H9 (cell line): Measurements from ENCODE around the gene SEMA7A. TPM values are rescaled to one million over a fixed set of nuclear protein-coding genes. Genes with fewer than 3 reads are reported as not detected.

Experiments used
- DNase-seq: peaks from one replicate; pipeline ENCODE4 v3.0.0-alpha.2; 2017
- H2AFZ ChIP-seq: one replicate; pipeline ENCODE4 v1.6.1; 2013; ENCODE audit warnings: mild to moderate bottlenecking, low read length, control low read depth, moderate library complexity
- H2AK5ac ChIP-seq: 2 replicates; pipeline ENCODE4 v1.6.1; 2013; ENCODE audit warnings: low read length, control low read depth, mixed read lengths; ENCODE audit not compliant: insufficient read length
- H2BK120ac ChIP-seq: one replicate; pipeline ENCODE4 v1.6.1; 2013; ENCODE audit warnings: low read depth, mild to moderate bottlenecking, low read length, control low read depth, inconsistent platforms; ENCODE audit not compliant: poor library complexity, severe bottlenecking
- H2BK12ac ChIP-seq: 2 replicates; pipeline ENCODE4 v1.6.1; 2013; ENCODE audit warnings: low read length, control low read depth, mixed read lengths, low read depth; ENCODE audit not compliant: insufficient read length
- H2BK15ac ChIP-seq: 2 replicates; pipeline ENCODE4 v1.6.1; 2013; ENCODE audit warnings: low read depth, low read length, control low read depth
- H2BK20ac ChIP-seq: one replicate; pipeline ENCODE4 v1.6.1; 2013; ENCODE audit warnings: low read depth, mild to moderate bottlenecking, low read length, control low read depth, inconsistent platforms; ENCODE audit not compliant: poor library complexity, severe bottlenecking
- H2BK5ac ChIP-seq: 2 replicates; pipeline ENCODE4 v1.6.1; 2013; ENCODE audit warnings: low read length, control low read depth, mixed read lengths; ENCODE audit not compliant: insufficient read length
- H3K14ac ChIP-seq: 2 replicates; pipeline ENCODE4 v1.6.1; 2013; ENCODE audit warnings: low read length, control low read depth; ENCODE audit not compliant: insufficient read depth
- H3K18ac ChIP-seq: 2 replicates; pipeline ENCODE4 v1.6.1; 2013; ENCODE audit warnings: low read depth, mild to moderate bottlenecking, mixed read lengths, low read length, control low read depth; ENCODE audit not compliant: insufficient read length
- H3K23ac ChIP-seq: 2 replicates; pipeline ENCODE4 v1.6.1; 2013; ENCODE audit warnings: low read length, control low read depth, mixed read lengths, low read depth; ENCODE audit not compliant: insufficient read length
- H3K23me2 ChIP-seq: 2 replicates; pipeline ENCODE4 v1.6.1; 2013; ENCODE audit warnings: low read depth, mild to moderate bottlenecking, mixed read lengths, low read length, control low read depth; ENCODE audit not compliant: insufficient read length, poor library complexity, severe bottlenecking
- H3K27ac ChIP-seq: 2 replicates; pipeline ENCODE4 v1.5.1; 2013; ENCODE audit warnings: low read length, control low read depth, mixed read lengths, low read depth; ENCODE audit not compliant: insufficient read length
- H3K27me3 ChIP-seq: 2 replicates; pipeline ENCODE4 v1.6.1; 2013; ENCODE audit warnings: low read length, control low read depth, inconsistent platforms; ENCODE audit not compliant: insufficient read depth
- H3K4ac ChIP-seq: 2 replicates; pipeline ENCODE4 v1.6.1; 2013; ENCODE audit warnings: low read depth, mild to moderate bottlenecking, control low read depth, inconsistent platforms, low read length, moderate library complexity
- H3K4me1 ChIP-seq: 2 replicates; pipeline ENCODE4 v1.6.1; 2013; ENCODE audit warnings: low read length, control low read depth, inconsistent platforms; ENCODE audit not compliant: insufficient read depth
- H3K4me2 ChIP-seq: 2 replicates; pipeline ENCODE4 v1.6.1; 2013; ENCODE audit warnings: low read length, control low read depth, mixed read lengths; ENCODE audit not compliant: insufficient read length, insufficient read depth
- H3K56ac ChIP-seq: 2 replicates; pipeline ENCODE4 v1.6.1; 2013; ENCODE audit warnings: low read depth, mild to moderate bottlenecking, mixed read lengths, low read length, control low read depth; ENCODE audit not compliant: insufficient read length
- H3K79me1 ChIP-seq: 2 replicates; pipeline ENCODE4 v1.6.1; 2013; ENCODE audit warnings: low read depth, mild to moderate bottlenecking, moderate library complexity, low read length, control low read depth, inconsistent platforms; ENCODE audit not compliant: insufficient read depth, poor library complexity, severe bottlenecking
- H3K79me2 ChIP-seq: 2 replicates; pipeline ENCODE4 v1.6.1; 2013; ENCODE audit warnings: low read length, control low read depth, inconsistent platforms; ENCODE audit not compliant: insufficient read depth
- H3K9ac ChIP-seq: 2 replicates; pipeline ENCODE4 v1.6.1; 2013; ENCODE audit warnings: low read length, control low read depth, mixed read lengths; ENCODE audit not compliant: insufficient read length; ENCODE audit errors: extremely low read depth
- H3K9me3 ChIP-seq: one replicate; pipeline ENCODE4 v1.6.1; 2013; ENCODE audit warnings: low read depth, low read length, inconsistent platforms; ENCODE audit not compliant: control insufficient read depth
- H3T11ph ChIP-seq: one replicate; pipeline ENCODE4 v1.6.1; 2013; ENCODE audit warnings: mild to moderate bottlenecking, low read length, control low read depth, inconsistent platforms
- H4K20me1 ChIP-seq: one replicate; pipeline ENCODE4 v1.6.1; 2013; ENCODE audit not compliant: control insufficient read depth, insufficient read length, insufficient read depth
- H4K5ac ChIP-seq: 2 replicates; pipeline ENCODE4 v1.6.1; 2013; ENCODE audit warnings: low read depth, mild to moderate bottlenecking, mixed read lengths, low read length, control low read depth; ENCODE audit not compliant: insufficient read length
- H4K8ac ChIP-seq: replicated peaks from 2 replicates; pipeline ENCODE4 v1.6.1; 2013; ENCODE audit warnings: low read length, control low read depth, mixed read lengths, low read depth; ENCODE audit not compliant: insufficient read length
- H4K91ac ChIP-seq: 2 replicates; pipeline ENCODE4 v1.6.1; 2013; ENCODE audit warnings: low read depth, mild to moderate bottlenecking, moderate library complexity, mixed read lengths, low read length, control low read depth; ENCODE audit not compliant: insufficient read length
- H3K27ac Mint-ChIP-seq, 3 experiments: 2 replicates in 2 of 3; 3 replicates in 1 of 3; pipeline ENCODE4 v1.8.0; 2020 to 2021; ENCODE audit warnings: mixed read lengths in 3 of 3, mild to moderate bottlenecking in 1 of 3, moderate library complexity in 1 of 3
- H3K27me3 Mint-ChIP-seq: 2 replicates; pipeline ENCODE4 v1.8.0; 2021; ENCODE audit warnings: low read depth, mild to moderate bottlenecking, moderate library complexity, mixed read lengths
- H3K36me3 Mint-ChIP-seq, 3 experiments: 2 replicates in 2 of 3; 3 replicates in 1 of 3; pipeline ENCODE4 v1.8.0; 2020 to 2021; ENCODE audit warnings: low read depth in 3 of 3, mixed read lengths in 3 of 3; ENCODE audit not compliant: insufficient read depth in 1 of 3
- H3K4me1 Mint-ChIP-seq, 2 experiments: 2 replicates each; pipeline ENCODE4 v1.8.0; 2020; ENCODE audit warnings: mixed read lengths in 2 of 2
- H3K4me3 Mint-ChIP-seq, 2 experiments: 2 replicates in 1 of 2; 3 replicates in 1 of 2; pipeline ENCODE4 v1.8.0; 2020 to 2021; ENCODE audit warnings: mild to moderate bottlenecking in 2 of 2, mixed read lengths in 2 of 2, moderate library complexity in 1 of 2
- H3K9me3 Mint-ChIP-seq, 2 experiments: 2 replicates in 1 of 2; 3 replicates in 1 of 2; pipeline ENCODE4 v1.8.0; 2020; ENCODE audit warnings: mild to moderate bottlenecking in 2 of 2, mixed read lengths in 2 of 2, moderate library complexity in 1 of 2
- WGBS: extraction: QIAGEN DNeasy Blood & Tissue Kit; methylation state at CpG from one replicate; pipeline ENCODE4 v1.1.7; 2013; ENCODE audit warnings: missing lambda C conversion rate, low lambda C conversion rate, mixed read lengths; ENCODE audit not compliant: insufficient read length; ENCODE audit errors: extremely low coverage; 5-methylcytosine and 5-hydroxymethylcytosine counted together
- total RNA-seq: library from RNA; stranded (reverse); gene quantifications from 2 replicates; pipeline ENCODE4 v1.2.1, GENCODE V29; 2021
- TF ChIP-seq, protein P1 (sequence below): fragments of 200-600 bp; sonication (generic); conservative IDR thresholded peaks from 3 replicates; pipeline ENCODE4 v1.8.0; 2021; ENCODE audit warnings: antibody characterized with exemption, mild to moderate bottlenecking

The SEMA7A gene
- total RNA-seq, 1 experiment from 2014 or later, result 5.7 TPM

DNA sequence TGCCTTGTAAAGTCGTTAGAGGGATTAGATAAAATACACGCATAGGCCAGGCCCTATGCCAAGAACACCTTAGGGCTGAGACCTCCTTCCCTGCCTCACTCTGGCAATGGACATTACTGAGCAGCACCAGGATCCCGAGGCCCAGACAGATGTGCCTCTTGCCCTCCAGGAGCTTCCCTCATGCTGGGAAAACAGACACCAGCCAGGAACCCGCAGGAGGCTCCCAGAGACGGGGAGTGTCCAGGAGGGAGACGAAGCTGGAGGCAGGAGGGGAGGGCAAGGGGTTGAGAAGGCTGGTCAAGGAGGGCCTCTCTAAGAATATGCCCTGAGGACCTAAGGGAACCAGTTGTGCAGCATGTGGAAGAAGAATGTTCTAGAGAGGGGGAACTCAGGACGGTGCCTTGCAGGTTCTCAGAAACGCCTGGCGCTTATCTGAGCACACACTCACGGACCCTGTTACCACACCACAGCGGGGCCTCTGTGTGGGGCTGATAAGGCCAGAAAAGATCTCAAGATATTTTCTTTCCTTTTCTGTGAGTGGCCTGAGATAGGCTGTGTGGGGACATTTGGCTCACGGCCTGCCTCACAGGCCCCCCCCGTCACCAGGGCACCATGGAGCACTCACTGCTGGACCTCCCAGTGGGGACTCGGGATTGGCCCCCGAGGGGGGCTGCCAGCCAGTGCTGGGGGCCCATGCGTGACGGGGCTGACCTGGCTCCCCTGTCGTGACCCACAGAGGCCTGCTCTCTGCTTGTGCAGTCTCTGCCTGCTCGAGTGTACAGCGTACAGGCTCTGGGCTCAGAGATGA lies 44.3 kb downstream of the SEMA7A start:
- Histone ChIP-seq H3K56ac (no peak overlapping the region), H4K5ac (no peak overlapping the region), H3K4ac (no peak overlapping the region), H4K20me1 (no peaks in the 10 kb centered on the region), H2BK15ac (no peak overlapping the region), H3K9me3 (no peaks in the 10 kb centered on the region), H3K79me2 (no peaks in the 10 kb centered on the region), H3K18ac (no peak overlapping the region), H3K9ac (no peak overlapping the region), H2AK5ac (no peak overlapping the region), H2BK5ac (no peak overlapping the region), H3T11ph (no peak overlapping the region), H3K14ac (no peak overlapping the region), H3K4me1 (no peaks in the 10 kb centered on the region; the same call in 1 of the 2 replicates), H4K8ac (no peak overlapping the region), H3K23ac (no peak overlapping the region), H3K27ac (no peak overlapping the region), H2BK12ac (no peak overlapping the region), H2AFZ (no peak overlapping the region), H4K91ac (no peak overlapping the region), H3K23me2 (no peaks in the 10 kb centered on the region), H3K4me2 (no peak overlapping the region), H2BK120ac (no peak overlapping the region), H2BK20ac (no peak overlapping the region), H3K79me1 (no peaks in the 10 kb centered on the region), H3K27me3 (no peaks in the 10 kb centered on the region)
- TF ChIP-seq, protein P1, sequence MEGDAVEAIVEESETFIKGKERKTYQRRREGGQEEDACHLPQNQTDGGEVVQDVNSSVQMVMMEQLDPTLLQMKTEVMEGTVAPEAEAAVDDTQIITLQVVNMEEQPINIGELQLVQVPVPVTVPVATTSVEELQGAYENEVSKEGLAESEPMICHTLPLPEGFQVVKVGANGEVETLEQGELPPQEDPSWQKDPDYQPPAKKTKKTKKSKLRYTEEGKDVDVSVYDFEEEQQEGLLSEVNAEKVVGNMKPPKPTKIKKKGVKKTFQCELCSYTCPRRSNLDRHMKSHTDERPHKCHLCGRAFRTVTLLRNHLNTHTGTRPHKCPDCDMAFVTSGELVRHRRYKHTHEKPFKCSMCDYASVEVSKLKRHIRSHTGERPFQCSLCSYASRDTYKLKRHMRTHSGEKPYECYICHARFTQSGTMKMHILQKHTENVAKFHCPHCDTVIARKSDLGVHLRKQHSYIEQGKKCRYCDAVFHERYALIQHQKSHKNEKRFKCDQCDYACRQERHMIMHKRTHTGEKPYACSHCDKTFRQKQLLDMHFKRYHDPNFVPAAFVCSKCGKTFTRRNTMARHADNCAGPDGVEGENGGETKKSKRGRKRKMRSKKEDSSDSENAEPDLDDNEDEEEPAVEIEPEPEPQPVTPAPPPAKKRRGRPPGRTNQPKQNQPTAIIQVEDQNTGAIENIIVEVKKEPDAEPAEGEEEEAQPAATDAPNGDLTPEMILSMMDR, result no peak
- no peak for DNase-seq
- Mint-ChIP-seq H3K4me1 (peaks cover 16 to 39% of the 10 kb centered on the region in 2 experiments), H3K4me3 (no peak overlapping the region; a peak in 1 of 5 replicates), H3K27ac (no peak overlapping the region), H3K27me3 (peaks cover 4% of the 10 kb centered on the region; the same call in 1 of the 2 replicates), H3K9me3 (no peaks in the 10 kb centered on the region; a peak in 1 of 5 replicates), H3K36me3 (no peaks in the 10 kb centered on the region)
- no CpG with 5 or more reads among the region's 20 CpGs for WGBS
